HG02759 (cell line): ENCODE measurements around the gene PRAMEF5.
"Not testable (repeated sequence)": the region's sequence is repeated elsewhere in the genome, so short reads cannot be mapped to it uniquely, and the experiment has no call there.

Experiments
- ATAC-seq: cut with Tn5 transposase; IDR thresholded peaks from one replicate; pipeline ENCODE4 v1.9.1; 2021; ENCODE audit warnings: mild to moderate bottlenecking, moderate library complexity; ENCODE audit not compliant: unreplicated experiment

PRAMEF5 gene

GRCh38 chr1:13253898-13254297, at the start of gene PRAMEF5:
Gene PRAMEF5 (plus strand): TSS chr1:13254198. CDS start chr1:13259269, 5,071 bp downstream.
- ATAC-seq, result not testable (repeated sequence)

GRCh38 chr1:13208712-13209111, 45.3 kb upstream of the PRAMEF5 start:
- ATAC-seq, result not testable (repeated sequence)

GRCh38 chr1:13216619-13217018, 37.4 kb upstream of the PRAMEF5 start:
- not testable (repeated sequence) for ATAC-seq

GRCh38 chr1:13219203-13219602, 34.8 kb upstream of the PRAMEF5 start:
- not testable (repeated sequence) for ATAC-seq

GRCh38 chr1:13222788-13223187, 31.2 kb upstream of the PRAMEF5 start:
- not testable (repeated sequence) for ATAC-seq

- no peak for ATAC-seq
Observed at GRCh38 chr1:13224480-13225060, 29.4 kb upstream of the PRAMEF5 start.

GRCh38 chr1:13225675-13226204, 28.3 kb upstream of the PRAMEF5 start, which contains the start of gene PRAMEF18:
Gene PRAMEF18 (minus strand): TSS chr1:13226154. CDS start chr1:13226106, 48 bp downstream.
- ATAC-seq, result not testable (repeated sequence)

- not testable (repeated sequence) for ATAC-seq
Observed at GRCh38 chr1:13227271-13228055, 26.5 kb upstream of the PRAMEF5 start.

GRCh38 chr1:13228343-13228781, 25.6 kb upstream of the PRAMEF5 start:
- no peak for ATAC-seq

GRCh38 chr1:13230096-13230495, 23.9 kb upstream of the PRAMEF5 start:
- ATAC-seq, result not testable (repeated sequence)

GRCh38 chr1:13230601-13231000, 23.4 kb upstream of the PRAMEF5 start:
- not testable (repeated sequence) for ATAC-seq

GRCh38 chr1:13231061-13231750, 22.8 kb upstream of the PRAMEF5 start:
- ATAC-seq, result not testable (repeated sequence)

- ATAC-seq, result not testable (repeated sequence)
Observed at GRCh38 chr1:13232056-13232455, 21.9 kb upstream of the PRAMEF5 start.

- ATAC-seq, result not testable (repeated sequence)
Observed at GRCh38 chr1:13234057-13234456, 19.9 kb upstream of the PRAMEF5 start.

- not testable (repeated sequence) for ATAC-seq
Observed at GRCh38 chr1:13237572-13237971, 16.4 kb upstream of the PRAMEF5 start.

GRCh38 chr1:13239633-13240032, 14.4 kb upstream of the PRAMEF5 start:
- ATAC-seq, result not testable (repeated sequence)

GRCh38 chr1:13243536-13244263, 10.3 kb upstream of the PRAMEF5 start:
- not testable (repeated sequence) for ATAC-seq

GRCh38 chr1:13245841-13246553, 8.0 kb upstream of the PRAMEF5 start:
- not testable (repeated sequence) for ATAC-seq

- not testable (repeated sequence) for ATAC-seq
Observed at GRCh38 chr1:13246554-13246871, 7.5 kb upstream of the PRAMEF5 start.

GRCh38 chr1:13247122-13247521, 6.9 kb upstream of the PRAMEF5 start:
- not testable (repeated sequence) for ATAC-seq
